Measurements from ENCODE around the gene GAS7.

The GAS7 gene

DNA sequence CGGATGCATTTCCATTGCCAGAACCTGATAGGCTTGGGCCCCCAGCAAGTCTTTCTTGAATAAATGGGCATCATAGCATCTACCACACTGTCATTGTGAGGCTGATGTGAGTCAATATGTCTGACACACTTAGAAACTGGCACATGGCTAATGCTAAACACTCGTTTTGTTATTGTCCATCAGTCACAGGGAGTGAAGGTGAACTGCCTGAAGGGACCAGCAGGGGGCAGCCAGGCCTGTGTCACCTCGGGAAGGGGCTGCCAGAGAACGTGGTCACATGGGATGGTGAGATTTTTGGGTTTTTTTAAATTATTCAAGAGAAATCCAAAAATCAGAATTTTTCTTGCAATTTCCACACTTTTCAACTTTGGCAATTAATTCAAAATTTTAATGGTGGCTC lies 292.5 kb downstream of the GAS7 start:
- DNase-seq, result no peak

- DNase-seq, result no peak
Measured at GRCh38 chr17:9905078-9905415, 293.4 kb downstream of the GAS7 start, which contains the start of gene RCVRN. Gene RCVRN (minus strand): TSS chr17:9905271. CDS start chr17:9905180, 91 bp downstream.

DNA sequence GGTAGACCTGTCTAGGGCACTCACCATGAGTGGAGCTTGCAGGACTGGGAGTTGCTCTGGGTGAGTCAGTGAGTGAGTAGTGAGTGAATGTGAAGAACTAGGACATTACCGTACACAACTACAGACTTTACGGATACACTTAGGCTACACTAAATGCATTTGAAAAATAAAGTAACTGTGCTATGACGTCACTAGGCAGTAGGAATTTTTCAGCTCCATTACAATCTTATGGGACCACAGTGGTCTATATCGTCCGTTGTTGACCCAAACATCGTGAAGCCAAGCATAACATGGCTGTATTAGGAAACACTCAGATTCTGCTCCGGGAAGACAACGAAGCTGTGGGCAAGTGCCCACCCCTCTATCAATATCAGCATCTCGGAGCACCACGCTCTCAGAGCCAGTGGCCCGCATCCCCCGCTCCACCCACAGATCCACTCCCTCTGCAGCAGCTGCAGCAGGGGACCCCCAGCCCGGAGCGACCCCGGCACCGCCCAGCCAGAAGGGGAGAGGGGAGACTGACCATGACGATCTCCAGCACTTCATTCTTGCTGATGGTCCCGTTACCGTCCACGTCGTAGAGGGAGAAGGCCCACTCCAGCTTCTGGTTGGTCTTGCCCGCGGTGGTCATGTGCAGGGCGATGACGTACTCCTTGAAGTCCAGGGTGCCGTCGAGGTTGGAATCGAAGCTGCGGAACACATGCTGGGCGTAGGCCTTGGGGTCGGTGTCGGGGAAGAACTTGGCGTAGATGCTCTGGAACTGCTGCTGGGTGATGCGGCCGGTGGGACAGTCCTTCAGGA lies 293.9 kb downstream of the GAS7 start:
- DNase-seq, result no peak

GRCh38 chr17:9902120-9902519 lies 296.3 kb downstream of the GAS7 start:
- DNase-seq, result no peak

DNA sequence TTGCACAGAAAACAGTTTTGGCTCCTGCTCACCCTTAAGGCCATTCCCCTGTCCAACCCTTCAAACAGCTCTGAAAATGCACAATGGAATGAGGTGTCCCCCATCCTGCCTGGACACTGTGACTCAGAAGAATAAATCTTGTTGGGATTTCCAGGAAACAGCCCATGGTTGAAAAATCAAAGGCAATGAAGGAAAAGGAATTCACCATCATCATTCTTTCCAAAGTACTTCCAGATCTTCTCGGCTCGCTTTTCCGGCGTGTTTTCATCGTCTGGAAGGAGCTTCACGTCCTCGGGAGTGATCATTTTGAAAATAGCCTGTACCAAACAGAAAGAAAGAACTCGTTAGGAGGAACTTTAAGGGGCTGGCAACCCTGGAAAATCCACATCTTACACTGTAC lies 297.6 kb downstream of the GAS7 start:
- no peak for DNase-seq

GRCh38 chr17:9900044-9900594 lies 298.3 kb downstream of the GAS7 start:
- DNase-seq, result no peak

- DNase-seq, result no peak
Measured at GRCh38 chr17:9899280-9900043, 298.9 kb downstream of the GAS7 start.

GRCh38 chr17:9898812-9899211 lies 299.6 kb downstream of the GAS7 start:
- DNase-seq, result no peak

DNA sequence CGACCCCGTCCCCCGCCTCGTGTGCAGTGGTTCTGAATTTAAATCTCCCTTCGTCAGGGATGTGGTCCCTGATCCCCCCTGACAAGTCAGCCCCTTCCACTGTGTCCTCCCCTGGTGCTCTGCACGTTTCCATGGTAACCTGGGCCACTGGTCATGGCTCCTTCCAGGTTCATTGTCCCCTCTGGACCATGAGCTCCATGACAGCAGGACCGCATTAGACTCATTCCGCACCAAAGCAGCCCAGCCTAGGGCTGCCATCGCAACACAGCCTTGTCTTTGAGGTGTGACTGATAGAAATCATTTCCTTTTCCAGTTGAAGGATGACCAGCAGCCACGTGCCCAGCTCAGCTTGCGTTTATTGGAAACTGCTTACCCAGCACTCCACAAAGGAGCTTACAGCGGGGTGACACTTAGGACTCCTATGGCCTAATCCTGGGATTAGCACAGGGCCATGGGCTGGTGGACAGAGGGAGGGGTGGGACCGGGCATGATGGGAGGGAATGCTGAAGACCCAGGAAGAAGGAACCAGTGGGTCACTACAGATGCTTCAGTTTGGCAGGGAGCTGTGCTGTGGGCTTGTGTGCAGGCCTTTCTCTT lies 300.9 kb downstream of the GAS7 start:
- no peak for DNase-seq

DNA sequence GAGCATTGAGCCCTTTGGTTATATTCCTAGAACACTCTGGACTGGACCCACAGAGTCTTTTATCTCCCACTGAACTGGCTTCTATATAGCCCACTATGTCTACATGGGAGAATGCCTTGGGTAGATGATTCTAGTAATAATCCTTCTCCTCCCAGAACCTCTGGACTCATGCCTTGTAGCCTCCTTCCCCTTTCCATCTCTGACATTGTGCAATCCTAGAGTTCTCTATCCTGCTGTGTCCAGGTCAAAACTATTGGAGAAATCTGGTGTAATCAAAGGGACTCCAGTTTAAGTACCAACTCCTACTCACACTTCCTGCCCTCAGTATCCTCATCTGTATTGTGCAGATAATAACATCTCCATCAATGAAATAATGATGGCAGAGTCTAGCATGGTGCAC lies 302.5 kb downstream of the GAS7 start:
- DNase-seq, result no peak

GRCh38 chr17:9894231-9894630 lies 304.2 kb downstream of the GAS7 start:
- no peak for DNase-seq

GRCh38 chr17:9893411-9894012 lies 304.9 kb downstream of the GAS7 start:
- no peak for DNase-seq

DNA sequence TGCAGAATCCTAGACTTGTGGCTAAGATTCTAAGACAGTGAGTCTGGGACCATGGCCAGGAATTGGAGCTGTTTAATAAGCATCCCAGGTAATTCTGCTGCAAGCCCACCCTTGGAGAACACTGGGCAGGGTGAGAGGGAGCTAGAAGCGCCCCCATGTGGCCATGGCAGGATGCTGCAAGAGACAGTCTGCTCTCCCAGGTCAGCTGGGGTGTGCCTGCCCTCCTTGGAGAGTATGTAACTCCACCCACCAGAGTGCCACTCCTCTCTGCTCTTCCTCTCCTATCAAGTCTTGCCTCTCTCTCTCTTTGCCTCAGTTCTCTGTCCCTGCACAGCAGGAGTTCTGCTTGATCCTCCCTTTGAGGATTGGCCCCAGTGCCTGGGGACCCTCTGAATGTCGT lies 308.3 kb downstream of the GAS7 start:
- no peak for DNase-seq

DNA sequence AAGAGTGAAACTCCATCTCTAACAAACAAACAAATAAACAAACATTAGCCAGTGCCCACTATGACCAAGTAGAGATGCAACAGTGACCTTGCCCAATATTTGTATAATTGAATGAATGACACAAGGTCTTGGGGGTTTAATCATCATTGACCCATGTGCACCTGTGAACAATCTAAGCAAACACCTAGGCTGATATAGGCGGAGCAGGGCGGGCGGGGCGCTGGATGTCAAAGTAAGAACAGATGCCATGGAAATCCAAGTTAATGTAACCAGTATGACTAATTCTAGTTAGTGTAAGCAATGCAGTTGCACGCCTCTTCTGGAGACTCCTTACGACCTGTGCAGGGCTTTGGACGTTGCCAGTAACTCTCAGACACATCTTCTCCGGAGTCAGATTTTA lies 310.9 kb downstream of the GAS7 start:
- no peak for DNase-seq

GRCh38 chr17:9886141-9886930 lies 312.1 kb downstream of the GAS7 start:
- no peak for DNase-seq

- DNase-seq, result no peak
Measured at GRCh38 chr17:9883451-9883850, 315.0 kb downstream of the GAS7 start.

- DNase-seq, result no peak
Measured at GRCh38 chr17:9880582-9880999, 317.8 kb downstream of the GAS7 start.

- DNase-seq, result no peak
Measured at GRCh38 chr17:9878786-9879525, 319.4 kb downstream of the GAS7 start.

GRCh38 chr17:9878356-9878755 lies 320.1 kb downstream of the GAS7 start:
- no peak for DNase-seq

DNA sequence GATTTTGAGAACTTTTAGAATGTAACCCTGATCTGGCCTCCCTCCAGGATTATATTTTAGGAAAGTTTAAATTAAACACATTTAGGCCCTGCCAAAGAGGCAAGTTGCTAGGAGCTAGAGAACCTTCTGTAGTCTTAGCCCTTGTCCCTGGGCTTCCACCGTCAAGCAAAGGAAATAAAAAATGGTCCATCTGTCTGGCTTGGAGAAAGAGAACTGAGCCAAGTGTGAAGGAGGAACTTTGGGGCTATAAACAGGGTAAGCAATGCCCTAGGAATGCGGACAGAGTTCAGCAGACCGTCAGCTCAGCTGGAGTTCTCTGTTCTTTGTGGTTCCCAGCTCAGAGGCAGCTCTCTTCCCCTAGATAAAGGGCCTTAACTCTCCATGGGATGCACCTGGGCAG lies 323.0 kb downstream of the GAS7 start:
- no peak for DNase-seq

DNA sequence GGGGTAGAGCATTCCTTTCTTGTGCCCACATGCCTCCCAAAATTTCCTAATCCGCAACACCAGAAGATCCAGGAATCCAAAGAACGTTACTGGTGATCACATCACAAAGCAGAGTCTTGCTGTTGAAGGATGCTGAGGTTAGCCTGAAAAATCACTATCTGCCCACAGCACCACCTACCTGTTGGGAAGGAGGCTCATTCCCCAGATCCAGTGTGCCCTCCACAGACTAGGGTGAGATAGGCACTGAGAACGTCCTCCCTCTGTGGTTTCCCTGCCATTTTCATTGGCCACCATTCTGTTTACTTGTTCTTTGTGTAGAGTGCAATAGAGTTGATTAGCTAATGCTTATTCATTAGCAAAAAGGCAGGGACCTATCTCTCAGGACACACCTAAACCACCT lies 323.7 kb downstream of the GAS7 start:
- no peak for DNase-seq

GRCh38 chr17:9872852-9873251 lies 325.6 kb downstream of the GAS7 start:
- no peak for DNase-seq
